GM12874 (cell line): ENCODE data around the gene SS18L1.

Experiments
- TF ChIP-seq, protein P1 (sequence below): IDR thresholded peaks from 2 replicates; pipeline ENCODE4 v1.5.1; 2011; ENCODE audit warnings: low read depth, mild to moderate bottlenecking, control low read depth, low read length, moderate library complexity; ENCODE audit not compliant: insufficient read depth

SS18L1 gene

DNA sequence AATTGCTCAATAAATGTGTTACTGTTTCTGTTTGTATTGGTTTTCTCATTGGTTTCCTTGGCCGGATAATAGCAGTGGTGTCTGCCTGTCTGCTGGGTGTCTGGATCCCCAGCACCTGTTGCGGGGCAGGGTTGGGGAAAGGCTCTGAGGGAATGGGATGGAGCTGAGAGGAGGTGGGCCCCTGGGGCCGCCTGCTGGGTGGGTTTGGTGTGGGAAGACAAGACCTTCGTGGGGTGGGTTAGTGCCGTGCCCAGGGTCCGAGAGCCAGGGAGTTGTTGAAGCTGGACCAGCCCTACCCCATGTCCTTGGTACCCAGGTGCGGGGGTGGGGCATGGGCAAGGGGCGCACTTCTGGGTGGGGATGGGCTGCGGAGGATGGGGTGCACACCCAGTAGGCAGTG is 4.0 kb downstream of the SS18L1 start:
- TF ChIP-seq, protein P1, sequence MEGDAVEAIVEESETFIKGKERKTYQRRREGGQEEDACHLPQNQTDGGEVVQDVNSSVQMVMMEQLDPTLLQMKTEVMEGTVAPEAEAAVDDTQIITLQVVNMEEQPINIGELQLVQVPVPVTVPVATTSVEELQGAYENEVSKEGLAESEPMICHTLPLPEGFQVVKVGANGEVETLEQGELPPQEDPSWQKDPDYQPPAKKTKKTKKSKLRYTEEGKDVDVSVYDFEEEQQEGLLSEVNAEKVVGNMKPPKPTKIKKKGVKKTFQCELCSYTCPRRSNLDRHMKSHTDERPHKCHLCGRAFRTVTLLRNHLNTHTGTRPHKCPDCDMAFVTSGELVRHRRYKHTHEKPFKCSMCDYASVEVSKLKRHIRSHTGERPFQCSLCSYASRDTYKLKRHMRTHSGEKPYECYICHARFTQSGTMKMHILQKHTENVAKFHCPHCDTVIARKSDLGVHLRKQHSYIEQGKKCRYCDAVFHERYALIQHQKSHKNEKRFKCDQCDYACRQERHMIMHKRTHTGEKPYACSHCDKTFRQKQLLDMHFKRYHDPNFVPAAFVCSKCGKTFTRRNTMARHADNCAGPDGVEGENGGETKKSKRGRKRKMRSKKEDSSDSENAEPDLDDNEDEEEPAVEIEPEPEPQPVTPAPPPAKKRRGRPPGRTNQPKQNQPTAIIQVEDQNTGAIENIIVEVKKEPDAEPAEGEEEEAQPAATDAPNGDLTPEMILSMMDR = no peak

GRCh38 chr20:62148908-62149314 is 5.3 kb downstream of the SS18L1 start:
- TF ChIP-seq, protein P1 = no peak

DNA sequence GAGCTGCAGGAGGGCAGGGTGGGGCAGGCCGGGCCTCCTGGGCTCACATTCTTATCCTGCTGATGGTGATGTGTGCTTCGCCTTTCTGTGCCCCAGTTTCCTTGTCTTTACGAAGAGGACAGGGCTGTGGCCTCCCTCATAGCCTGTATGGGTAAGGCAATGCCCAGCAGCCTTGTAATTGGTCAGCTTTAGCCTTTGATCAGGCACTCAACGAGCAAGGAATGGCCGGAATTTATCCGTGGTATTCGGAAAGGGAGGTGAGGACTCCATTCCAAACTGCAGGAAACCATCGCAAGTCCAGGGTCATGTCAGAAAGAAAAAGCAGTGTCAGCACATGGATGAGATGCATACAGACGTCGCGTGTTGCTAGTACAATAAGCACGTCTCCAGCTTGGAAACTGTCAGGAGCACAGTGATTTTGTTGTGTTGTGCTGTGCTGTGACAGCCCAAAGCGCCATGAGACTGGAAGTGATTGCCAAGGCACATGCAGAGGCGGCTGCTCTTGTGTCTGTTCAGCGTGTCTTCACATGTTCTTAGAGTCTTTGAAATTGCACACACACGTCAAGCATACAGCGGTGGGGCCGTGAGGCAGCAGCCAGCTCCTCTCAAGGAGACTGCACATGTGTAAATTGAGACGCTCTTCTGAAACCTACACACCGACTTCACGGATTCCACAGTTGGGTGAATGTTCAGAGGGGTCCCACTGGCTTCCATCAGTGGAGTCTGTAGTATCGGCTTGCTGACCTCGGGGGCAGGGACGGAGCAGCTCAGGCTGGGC is 6.2 kb downstream of the SS18L1 start:
- TF ChIP-seq, protein P1 = no peak

DNA sequence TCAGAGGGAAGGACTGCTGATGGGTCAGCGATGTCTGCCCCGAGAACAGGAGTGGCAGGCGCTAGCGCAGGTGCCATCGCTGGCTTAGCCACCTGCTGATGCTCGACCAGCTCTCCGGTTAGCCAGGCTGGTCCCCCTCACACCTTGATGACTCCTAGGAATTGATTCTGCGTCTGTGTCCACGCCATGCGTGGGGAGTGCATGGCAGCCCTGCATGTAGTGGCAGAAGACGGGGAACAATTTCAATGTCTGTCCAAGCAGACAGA is 6.7 kb downstream of the SS18L1 start:
- TF ChIP-seq, protein P1 = no peak

DNA sequence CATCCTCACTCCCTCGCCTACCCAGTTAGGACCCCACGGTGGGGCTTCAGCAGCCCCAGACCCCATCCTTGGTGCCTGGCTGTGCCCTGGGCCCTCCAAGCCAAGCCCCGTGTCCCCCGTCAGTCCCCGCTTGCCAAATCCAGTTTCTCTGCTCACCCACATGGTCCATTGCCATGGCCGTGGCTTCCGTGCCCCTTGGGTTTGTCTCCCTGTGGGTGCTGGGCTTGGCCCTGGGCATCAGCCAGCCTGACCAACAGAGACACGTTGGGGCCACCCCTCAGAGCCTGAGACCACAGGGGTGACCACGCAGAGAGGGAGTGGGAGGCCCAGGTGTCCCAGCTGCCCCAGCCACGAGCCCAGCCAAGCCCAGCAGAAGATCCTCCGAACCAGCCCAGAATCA is 7.7 kb downstream of the SS18L1 start:
- TF ChIP-seq, protein P1 = no peak

DNA sequence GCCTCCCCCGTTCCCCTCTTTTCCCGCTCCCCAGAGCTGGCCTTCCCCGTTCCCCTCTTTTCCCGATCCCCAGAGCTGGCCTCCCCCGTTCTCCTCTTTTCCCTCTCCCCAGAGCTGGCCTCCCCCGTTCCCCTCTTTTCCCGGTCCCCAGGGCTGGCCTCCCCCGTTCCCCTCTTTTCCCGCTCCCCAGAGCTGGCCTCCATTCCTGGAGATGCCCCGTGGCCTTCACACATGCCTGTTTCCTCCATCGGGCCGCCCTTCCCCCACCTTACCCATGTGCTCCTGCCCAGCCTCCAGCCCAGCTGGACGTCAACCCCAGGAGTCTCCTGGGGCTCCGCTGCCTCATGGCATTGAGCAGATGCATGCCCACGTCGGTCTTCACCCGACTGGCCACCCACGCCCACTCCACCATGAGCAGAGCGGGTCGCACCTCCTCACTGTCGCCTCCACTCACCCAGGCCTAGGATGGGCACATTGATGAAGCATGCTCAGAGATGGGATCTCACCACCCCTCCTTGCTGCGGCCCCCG is 8.3 kb downstream of the SS18L1 start:
- TF ChIP-seq, protein P1 = no peak

DNA sequence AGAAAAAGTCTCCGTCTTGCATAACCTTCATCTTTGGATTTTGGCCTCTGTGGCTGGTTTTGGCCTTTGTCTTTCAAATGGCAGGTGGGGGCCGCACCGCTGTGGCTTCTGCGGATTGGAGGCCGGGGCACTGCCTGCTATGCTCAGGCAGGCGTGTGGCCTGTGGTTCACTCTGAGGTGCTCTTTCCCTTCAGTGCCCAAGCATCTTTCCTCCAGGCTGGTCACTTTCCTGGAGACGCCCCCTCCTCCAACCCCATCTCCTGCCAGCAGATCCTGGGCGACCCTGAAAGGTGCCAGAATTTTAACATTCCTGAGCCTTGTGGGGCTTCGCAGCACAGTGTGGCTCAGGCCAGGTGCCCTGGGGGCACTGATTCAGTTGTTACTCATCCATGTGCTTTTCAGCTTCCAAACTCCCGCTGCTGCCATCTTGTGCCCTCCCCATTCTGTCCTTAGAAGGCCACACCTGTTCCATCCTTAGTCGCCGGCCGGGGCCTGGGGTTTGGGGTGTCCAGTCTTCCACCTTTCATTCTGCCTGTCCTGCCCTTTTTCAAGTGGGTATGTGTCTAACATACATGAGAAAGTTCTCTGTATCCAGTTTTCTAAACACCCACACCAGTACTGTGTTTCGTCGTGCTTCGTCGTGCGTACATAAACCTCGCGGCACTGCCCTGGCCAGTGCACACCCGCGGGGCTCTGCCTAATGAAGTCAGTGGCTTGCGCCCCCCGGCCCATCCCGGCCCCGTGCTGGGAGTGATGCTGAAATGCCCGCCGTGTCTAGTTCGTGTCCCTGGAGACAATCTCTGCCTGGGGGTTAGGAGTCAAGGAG is 12.1 kb downstream of the SS18L1 start:
- TF ChIP-seq, protein P1 = no peak
